Nucleus accumbens (tissue), 56 donors: ENCODE data around the gene MCAT.
A peak's percentile ranks its signal among the peaks of the same experiment; 100 is the strongest.
"Not testable (repeated sequence)": the region's sequence is repeated elsewhere in the genome, so short reads cannot be mapped to it uniquely, and the experiment has no call there.

Source experiments
- DNase-seq, 56 donors: peaks; one replicate each; lab custom pipeline; 2025; lab: John Stamatoyannopoulos, UW

The MCAT gene

GRCh38 chr22:43129426-43130425 lies 13.5 kb downstream of the MCAT start:
- DNase-seq, result no peak

GRCh38 chr22:43128928-43129424 lies 14.2 kb downstream of the MCAT start:
- DNase-seq, result no peak

GRCh38 chr22:43128116-43128515 lies 15.1 kb downstream of the MCAT start:
- DNase-seq, result no peak

- no peak for DNase-seq
These were observed 15.9 kb downstream of the MCAT start for GRCh38 chr22:43127166-43127908.

GRCh38 chr22:43126501-43127165 lies 16.6 kb downstream of the MCAT start:
- no peak for DNase-seq

GRCh38 chr22:43118953-43119458 lies 24.2 kb downstream of the MCAT start:
- DNase-seq, result no peak

GRCh38 chr22:43118024-43118849 lies 25.0 kb downstream of the MCAT start:
- no peak for DNase-seq

- no peak for DNase-seq
These were observed 26.3 kb downstream of the MCAT start for GRCh38 chr22:43116932-43117331.

GRCh38 chr22:43114958-43115357 lies 28.2 kb downstream of the MCAT start:
- no peak for DNase-seq

GRCh38 chr22:43113526-43114251 lies 29.5 kb downstream of the MCAT start:
- DNase-seq, result no peak

- no peak for DNase-seq
These were observed 32.1 kb downstream of the MCAT start for GRCh38 chr22:43110927-43111623.

- DNase-seq, result peak in 7 of 56 donors; percentile 1 to 38 (median 7)
These were observed 32.7 kb downstream of the MCAT start, which contains the start of gene BIK for GRCh38 chr22:43110444-43110926. BIK (plus strand) TSS chr22:43110750; CDS start chr22:43124023, 13,273 bp downstream.

- no peak for DNase-seq
These were observed 33.2 kb downstream of the MCAT start for GRCh38 chr22:43109921-43110443.

- DNase-seq, result no peak
These were observed 33.7 kb downstream of the MCAT start for GRCh38 chr22:43109511-43109910.

- DNase-seq, result no peak
These were observed 36.9 kb downstream of the MCAT start for GRCh38 chr22:43106302-43106701.

GRCh38 chr22:43104950-43105349 lies 38.2 kb downstream of the MCAT start:
- not testable (repeated sequence) for DNase-seq

- not testable (repeated sequence) for DNase-seq
These were observed 39.1 kb downstream of the MCAT start for GRCh38 chr22:43104056-43104625.
